ENCODE data around the gene TTC33.
"Not testable (repeated sequence)": the region's sequence is repeated elsewhere in the genome, so short reads cannot be mapped to it uniquely, and the experiment has no call there.

TTC33 gene

DNA sequence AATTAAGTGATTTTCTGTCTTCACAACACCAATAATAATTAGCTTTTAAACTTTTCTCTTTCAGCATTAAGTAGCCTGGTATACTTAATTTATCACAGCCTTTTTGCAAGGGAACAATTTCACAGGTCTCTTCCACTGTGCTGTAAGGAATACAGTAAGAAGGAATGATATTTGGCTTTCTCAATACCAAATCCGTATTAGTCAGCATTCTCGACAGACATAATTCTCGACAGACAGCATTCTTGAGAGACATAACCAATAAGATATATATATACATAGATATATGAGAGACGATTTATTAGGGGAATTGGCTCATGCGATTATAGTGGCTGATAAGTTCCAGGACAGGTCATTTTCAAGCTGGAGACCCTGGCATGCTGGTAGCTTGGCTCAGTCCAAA, 24.4 kb upstream of the TTC33 start:
- DNase-seq (ENCODE audit: low spot score) = no peak

DNA sequence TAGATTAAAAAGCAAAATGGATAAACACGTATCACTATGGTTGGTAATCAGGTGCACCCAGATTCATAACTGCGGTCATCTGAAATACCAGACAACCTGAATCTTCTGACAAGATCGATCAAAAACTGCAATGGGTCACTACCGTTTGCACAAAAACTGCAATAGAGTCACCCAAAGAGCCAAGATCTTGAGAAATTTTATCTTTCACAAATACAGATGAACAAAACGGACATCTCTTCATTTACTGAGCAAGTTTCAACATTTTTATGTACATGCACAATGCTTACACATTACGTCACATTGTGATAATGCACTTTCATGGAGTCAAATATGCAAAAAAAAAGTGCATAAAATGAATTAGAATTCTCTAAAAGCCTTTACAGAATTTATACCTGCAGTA, 23.8 kb upstream of the TTC33 start:
- DNase-seq (ENCODE audit: low spot score) = no peak

DNA sequence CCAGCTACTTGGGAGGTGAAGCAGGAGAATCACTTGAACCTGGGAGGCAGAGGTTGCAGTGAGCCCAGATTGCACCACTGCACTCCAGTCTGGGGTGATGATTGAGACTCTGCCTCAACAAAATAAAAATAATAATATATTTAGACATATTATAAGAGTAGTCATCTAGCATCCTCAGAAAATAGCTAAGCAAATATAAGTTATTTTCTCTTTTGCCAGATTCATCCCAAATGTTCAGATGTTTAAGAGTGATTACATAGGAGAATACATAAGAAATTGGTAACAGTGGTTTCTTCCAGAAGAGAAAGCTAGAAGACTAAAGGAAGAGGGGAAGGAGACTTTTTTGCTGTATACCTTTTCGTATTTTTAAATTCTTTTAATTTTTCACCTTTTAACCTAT, 22.4 kb upstream of the TTC33 start:
- DNase-seq (ENCODE audit: low spot score) = no peak

DNA sequence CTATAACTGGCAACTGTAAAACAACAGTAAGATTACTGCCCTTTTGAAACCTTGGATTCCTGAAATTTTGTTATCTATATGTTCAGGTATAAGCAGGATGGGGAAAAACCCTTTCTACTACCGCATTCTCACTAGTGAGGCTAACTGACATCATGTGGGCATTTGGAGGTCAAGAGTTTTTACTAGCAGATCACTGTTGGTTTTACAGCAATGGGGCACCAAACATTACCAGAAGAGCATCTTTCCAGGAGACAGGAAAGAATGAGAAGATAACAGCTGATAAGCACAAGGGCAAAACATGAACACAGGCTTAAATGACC, 20.9 kb upstream of the TTC33 start:
- no peak for DNase-seq (ENCODE audit: low spot score)

DNA sequence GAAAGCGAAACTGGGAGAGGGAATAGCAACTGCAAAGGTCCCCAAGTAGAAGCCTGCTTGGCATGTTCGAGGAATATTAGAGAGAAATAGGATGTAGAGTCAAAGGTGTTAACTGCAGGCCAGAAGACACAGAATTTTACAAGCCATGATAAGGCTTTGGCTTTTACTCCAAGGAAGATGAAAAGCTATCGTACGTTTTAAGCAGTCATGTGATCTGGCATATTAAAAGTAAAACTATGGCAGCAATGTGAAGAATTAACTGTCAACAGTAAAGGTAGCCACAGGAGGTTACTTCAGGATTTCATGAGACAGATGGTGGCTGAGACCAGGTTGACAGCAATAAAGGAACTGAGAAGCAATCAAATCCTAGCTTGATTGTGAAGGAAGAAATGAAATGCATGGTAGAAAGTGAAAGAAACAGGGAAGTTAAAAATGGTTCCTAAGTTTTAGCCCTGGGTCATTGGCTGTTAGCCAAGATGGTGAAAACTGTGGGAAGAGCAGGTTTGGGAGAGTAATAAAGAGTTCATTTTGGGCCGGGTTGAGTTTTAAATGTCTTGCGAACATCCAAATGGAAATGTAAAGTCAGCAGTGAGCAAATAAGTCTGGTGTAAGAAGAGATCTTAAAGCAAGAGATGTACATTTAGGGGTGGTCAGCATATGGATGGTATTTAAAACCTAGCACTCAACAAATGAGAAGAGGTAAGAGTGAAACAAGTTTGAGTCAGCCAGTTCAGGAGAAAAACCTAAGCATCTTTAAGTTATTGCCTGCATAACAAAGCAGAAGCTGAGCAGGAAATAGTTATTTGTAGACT, 20.3 kb upstream of the TTC33 start:
- DNase-seq (ENCODE audit: low spot score) = no peak

DNA sequence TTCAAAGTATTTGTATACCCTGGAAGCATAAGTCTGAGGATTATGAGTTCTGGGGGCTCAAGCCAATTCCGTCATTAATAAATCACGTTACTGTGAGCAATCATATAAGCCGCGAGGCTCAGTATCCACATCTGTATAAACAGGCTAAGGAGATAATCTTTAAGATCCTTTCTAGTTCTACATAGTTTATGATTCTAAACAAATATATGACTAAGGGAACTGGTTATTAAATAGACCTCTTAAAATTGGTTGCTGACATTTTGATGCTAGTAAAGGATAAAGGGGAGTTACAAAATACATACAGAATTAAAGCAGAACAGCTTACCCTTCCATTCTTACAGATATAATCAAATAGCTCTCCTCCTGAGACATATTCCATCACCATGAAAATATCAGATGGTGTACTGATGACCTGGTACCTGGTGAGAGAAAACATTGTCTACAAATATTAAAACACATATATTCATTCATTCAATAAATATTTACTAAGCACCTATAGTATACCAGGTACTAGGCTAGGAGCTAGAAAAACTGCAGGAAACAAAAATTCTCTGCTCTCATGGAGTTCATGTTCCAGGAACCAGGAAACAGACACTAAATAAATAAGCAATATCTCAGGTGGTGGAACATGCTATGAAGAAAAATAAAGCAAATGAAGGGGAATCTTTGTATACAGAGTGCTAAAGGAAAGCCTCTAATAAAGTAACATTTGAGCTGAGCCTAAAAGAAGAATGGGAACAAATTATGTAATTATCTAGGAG, 19.5 kb upstream of the TTC33 start:
- no peak for DNase-seq (ENCODE audit: low spot score)

DNA sequence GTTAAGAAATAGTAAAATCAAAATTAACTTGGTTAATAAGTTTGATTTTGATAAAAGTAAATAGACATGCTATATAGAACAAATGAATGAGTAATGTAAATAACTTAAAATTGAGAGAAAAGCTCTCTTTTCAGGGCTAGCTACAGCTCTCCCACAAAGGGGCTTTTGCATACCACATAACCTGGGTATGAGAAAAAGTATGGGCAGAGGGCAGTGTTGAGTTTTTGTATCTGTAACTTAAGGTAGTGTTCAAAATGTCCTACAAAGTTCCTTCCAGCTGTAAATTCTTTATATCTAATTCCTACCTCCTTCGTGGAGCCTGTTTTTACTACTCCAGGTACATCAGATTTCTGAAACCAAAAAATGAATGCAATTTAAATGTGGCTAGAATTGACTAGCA, 18.9 kb upstream of the TTC33 start:
- no peak for DNase-seq (ENCODE audit: low spot score)

DNA sequence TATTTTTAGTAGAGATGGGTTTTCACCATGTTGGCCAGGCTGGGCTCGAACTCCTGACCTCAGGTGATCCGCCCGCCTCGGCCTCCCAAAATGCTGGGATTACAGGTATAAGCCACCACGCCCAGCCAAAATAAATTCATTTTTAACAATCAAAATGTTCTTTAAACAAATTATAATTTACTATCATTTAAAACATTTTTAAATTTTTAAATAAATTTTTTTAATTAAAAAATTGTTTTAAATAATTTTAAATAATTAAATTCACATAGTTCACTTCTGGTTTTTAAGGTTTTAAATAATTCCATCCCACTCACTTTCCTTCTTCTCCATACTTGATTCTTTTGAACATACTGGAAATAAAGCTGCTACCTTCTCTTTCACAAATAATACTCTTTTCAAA, 15.0 kb upstream of the TTC33 start:
- no peak for DNase-seq (ENCODE audit: low spot score)

DNA sequence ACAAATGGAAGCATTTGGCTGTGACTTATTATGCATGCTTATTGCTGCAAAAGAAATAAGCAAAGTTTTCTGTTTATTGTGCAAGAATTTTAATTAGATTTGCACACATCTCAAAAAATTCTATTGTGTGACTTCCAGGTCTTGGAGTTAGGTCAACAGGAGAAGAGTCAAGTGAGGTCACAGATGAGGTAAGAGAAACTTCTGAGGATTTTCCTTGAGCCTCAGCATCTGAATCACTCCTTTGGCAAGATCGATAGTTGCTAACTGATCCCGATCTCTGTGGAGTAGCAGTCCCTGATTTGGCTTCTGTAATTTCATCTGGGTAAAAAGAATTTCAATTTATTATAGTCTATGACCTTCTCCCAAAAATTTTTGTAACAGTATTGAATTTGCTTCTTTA, 6.9 kb upstream of the TTC33 start:
- no peak for DNase-seq (ENCODE audit: low spot score)

DNA sequence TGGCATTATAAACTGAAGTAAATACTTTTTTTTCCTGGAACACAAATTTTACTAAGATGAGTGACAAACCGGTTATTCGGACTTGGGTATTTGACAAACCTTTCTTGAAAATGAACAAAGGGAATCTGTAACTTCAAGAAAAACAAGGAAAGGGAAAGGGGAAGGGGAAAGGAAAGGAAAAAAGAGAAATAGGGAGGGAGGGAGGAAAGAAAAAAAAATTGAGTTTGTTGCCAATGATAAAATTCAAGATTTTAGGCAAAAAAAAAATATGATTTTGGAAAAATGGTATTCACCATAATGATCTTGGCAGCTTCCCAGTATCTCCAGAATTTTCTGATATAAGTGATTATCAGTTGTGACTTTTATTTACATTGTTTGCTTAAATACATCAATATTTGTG, 1.6 kb upstream of the TTC33 start:
- DNase-seq (ENCODE audit: low spot score) = no peak

DNA sequence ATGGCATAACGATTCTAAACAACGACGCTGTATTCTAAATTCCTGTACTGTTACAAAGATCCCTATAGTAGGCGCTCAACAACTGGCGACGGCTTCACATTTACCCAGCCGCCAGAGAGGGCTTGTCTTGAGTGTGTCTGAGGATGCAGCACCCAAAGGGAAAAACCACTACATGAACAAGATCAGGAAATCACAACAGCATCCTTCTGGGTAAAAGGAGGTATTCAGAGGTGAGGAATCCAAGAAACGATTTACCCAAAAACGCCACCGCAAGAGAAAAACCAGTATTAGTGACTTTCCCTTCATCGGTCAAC, 711 bp downstream of the TTC33 start:
- DNase-seq (ENCODE audit: low spot score) = peak; percentile 82

DNA sequence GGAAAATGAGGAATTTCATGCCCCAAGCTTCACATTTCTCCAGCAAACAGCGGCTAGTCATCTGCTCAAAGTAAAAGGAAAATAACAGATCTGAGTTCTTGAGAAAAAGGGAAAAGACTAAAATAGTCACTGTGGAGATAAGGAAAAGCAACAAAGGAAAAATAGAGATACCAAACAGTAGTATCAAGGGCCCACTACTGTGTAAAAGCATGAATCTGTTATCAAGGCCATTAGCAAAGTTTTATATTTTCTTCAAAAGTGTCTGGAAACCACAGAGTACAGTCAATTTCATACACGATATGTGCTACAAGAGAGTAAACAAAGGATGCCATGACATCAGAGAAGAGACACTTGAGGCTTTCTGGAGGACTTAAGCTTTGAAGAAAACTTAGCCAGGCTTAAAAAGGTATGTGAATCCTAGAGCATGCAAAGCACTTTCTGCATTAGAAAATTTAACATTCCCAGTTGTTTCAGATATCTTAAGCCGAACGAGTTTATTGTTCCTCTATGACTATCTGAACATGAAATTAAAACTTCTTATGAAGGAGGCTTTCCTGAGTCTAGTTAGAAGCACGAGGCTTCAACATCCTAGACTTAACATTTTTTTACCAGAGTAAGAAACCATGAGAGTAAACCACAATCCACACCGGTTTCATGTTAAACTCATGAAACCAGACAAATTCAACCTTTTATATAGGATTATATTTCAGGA, 1.2 kb downstream of the TTC33 start:
- DNase-seq (ENCODE audit: low spot score) = peak; percentile 42

DNA sequence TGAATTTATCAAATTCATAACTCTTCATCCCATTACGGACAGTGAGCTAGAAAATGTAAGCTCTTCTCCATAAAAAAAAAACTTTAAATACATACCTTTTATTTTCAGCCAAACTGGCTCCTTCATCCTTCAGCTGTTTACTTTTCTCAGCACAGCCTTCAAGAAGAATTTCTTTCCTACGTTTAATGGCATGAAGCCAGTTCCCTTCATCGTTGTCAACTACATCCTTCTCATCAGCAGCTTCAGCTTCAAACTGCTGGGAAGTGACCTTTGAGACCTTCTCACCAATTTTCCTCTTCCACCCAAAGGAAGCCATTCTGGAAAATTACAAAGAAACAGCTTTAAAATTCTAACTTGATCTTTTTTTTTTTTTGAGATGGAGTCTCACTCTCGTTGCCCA, 9.1 kb downstream of the TTC33 start:
- no peak for DNase-seq (ENCODE audit: low spot score)

DNA sequence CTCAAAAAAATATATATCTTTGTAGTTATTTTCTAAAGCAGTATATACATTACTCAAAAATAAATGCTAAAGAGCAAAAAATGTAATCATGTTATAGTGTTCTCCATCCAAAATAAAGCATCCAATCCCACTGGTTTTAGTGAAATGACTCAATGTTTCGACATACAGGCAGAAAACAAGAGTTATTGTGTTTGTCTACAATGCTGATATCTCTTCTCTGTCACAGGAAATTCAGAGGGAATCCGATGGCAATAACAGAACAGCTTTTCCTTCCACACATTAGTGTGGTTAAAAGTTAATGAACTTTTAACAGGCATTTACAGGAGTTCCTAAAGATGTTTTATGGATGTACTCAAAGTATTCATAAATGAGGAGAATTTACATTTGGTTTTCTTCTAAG, 12.0 kb downstream of the TTC33 start:
- no peak for DNase-seq (ENCODE audit: low spot score)

DNA sequence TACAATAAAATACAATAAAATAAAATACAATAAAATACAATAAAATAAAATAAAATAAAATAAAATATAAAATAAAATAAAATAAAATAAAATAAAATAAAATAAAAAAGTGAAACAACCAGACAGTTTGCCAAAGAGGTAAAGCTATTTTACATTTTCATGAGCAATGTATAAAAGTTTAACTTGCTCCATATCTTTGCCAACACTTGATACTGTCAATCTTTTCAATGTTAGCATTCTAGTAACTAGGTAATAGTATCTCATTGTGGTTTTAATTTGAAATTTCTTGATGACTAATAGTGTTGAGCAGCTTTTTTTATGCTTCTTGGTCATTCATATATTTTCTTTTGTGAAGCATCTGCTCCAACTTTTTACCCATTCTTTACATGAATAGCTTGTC, 17.3 kb downstream of the TTC33 start:
- no peak for DNase-seq (ENCODE audit: low spot score)

DNA sequence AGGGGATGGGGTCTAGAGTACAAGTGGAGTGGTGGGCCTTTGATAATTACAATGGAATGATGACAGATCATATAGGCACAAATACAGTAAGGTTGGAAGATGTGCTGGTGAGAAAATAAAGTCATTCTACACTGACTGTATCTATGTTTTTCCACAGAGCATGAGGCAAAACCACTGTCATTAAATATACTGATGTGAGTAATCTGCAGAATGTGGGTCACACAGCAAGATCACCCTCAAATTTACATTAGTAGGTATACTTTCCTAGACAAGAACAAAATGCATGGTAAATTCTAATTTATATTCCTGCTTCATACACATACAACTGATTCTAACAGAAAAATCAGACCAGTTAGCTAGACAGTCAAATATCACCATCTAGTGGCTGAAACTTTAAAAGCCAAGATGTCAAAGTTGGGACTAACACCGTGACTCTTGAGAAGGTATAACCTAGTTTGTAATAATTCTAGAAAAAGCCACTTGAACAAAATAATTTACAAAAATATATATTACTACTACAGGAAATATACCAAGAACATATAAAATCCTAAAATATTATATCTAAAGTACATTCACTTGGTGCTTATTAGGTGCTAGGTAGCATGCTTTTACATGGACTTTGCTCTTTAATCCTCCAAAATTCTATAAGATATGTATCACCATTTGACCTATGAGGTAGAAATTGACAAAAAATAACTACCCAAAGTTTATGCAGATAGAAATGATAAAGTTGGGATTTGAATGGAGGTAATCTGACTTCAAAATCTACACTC, 19.5 kb downstream of the TTC33 start:
- peak; percentile 75 for DNase-seq (ENCODE audit: low spot score)

DNA sequence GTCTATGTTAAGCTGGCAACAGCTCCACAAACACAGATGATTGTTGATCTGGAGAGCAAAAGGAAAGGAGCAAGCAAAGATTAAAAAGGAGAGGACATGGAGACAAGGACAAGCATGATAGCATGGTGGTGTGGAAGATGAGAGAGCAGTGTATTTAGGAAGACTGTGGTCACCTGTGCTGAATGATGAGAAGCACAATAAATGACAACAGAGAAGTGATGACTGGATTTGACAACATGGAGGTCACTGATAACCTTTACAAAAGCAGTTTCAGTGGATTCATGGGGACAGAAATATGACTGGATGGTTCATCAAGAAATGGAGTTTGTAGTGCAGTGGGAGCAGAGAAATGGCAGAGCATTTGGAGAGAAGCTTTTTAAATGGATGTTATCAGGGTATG, 20.2 kb downstream of the TTC33 start:
- no peak for DNase-seq (ENCODE audit: low spot score)

DNA sequence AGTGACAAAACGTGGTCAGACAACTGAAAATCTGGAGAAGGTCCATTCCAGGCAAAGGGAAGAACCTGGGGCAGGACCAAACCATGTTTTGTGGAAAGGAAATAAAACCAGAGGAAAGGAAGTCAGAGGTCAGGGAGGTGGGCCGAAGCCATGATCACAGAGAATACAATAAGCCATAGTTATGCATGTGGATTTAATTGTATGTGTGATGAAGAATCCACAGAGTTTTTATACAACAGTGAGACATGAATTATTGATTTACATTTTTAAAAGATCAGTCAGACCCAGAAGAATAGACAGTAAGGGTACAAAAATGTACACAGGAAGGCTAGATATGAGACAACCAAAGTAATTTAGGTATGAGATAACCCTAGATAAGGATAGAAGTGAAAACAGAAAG, 20.8 kb downstream of the TTC33 start:
- peak; percentile 25 for DNase-seq (ENCODE audit: low spot score)

DNA sequence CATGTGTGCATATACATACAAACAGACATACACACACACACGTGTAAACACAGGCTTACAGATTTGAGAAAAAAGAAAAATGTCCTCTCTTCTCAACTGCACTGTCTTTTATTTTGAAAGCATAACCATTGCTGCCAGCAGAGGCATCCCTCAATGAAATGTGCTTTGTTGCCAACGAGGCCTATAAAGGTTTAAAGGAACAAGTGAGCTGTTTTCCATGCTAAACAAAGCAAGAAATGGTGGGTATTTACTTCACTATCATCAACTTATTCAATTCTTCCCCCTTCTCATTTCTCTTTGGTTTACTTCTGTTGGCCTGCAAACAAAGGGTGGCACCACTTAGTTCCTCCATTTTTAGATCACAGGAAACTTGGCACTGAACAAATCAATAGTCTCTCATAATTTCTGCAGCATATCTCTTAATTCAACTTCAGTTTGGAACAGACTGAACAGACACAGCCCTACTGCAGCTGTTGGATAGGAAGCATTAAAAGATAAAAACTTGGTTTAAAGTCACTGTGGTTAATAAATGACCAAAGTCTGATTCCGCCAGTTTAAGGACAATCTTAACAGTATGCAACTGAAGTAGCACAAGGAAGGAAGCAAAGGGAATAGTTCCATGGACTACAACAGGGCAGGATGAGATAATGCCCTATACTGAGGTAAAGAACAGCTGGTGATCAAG, 21.7 kb downstream of the TTC33 start:
- DNase-seq (ENCODE audit: low spot score) = no peak

DNA sequence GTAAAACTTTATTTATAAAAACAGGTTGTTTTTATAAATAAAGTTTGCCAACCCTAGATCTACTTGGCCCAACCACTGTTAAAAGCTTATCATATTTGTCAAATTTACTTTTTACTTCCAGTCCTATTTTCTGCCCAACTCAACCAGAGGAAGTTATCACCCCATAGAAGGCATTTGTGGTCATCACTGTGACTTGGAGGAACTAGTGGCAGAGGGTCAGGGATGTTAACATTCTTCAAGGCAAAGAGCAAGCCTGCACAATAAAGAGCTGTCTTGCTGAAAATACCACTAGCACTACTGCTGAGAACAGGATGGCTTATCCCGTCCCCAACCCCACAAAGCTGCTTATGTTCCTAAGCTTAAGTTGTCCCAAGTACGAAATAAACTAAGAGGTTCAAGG, 22.3 kb downstream of the TTC33 start:
- DNase-seq (ENCODE audit: low spot score) = no peak

DNA sequence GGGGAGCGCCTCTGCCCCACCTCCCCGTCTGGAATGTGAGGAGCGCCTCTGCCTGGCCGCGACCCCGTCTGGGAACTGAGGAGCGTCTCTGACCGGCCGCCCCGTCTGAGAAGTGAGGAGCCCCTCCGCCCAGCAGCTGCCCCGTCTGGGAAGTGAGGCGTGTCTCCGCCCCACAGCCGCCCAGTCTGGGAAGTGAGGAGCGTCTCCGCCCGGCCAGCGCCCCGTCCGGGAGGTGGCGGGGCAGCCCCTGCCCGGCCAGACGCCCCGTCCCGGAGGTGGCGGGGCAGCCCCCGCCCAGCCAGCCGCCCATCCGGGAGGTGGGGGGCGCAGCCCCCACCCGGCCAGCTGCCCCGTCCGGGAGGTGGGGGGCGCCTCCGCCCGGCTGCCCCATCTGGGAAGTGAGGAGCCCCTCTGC, 33.3 kb downstream of the TTC33 start:
- DNase-seq (ENCODE audit: low spot score) = not testable (repeated sequence)

DNA sequence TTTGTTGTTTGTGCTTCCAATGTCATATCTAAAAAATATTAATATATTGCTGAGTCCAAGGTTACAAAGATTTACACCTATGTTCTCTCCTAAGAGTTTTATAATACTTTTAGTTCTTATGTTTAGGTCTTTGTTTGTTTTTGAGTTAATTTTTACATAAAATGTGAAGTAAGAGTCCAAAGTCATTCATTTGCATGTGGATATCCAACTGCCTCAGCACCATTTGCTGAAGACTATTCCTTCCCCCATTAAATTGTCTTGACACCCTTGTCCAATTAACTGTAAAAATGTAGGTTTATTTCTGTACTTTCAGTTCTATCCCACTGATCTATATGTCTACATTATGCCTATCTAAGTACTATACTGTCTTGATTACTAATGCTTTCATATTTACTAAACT, 35.7 kb downstream of the TTC33 start:
- no peak for DNase-seq (ENCODE audit: low spot score)
